ENCODE results near the gene TUSC2.

TUSC2 gene

GRCh38 chr3:50327943-50328691 lies at the start of gene TUSC2:
TSS of gene TUSC2 (minus strand) at chr3:50328223. CDS start at chr3:50328099, 124 bp downstream.
- DNase-seq (ENCODE audit: low read depth, low spot score), result peak; percentile 99

DNA sequence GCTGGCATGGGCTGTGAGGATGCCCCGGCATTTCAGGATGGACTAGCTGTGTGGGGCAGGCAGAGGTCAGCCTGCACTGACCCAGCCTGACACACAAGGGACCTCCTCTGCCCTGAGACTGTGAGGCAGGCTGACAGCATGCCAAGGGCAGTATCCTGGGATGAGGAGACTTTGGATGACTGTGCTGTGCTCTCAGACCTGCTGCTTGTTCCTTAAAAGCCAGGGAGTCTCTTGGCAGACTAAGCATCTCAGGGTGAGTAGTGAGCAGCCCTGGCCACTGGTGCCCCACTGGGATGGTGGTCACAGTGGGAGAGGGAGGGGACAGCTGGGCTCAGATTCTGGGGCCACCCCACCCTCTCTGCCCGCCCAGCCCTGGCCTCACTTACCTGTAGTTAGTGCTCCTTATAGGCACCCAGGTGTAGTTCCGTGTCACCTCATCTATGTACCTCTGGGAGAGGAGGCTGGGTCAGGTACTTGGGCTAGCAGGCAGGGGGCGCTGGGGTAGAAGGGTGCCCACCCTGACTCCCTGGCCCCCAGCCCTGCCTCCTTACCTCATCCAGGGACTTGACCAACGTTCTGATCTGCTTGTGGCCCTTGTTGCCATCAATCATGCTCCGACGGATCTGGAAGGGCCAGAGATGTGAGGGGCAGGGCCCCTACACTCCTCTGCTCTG lies 47.4 kb upstream of the TUSC2 start:
- DNase-seq (ENCODE audit: low read depth, low spot score), result no peak

GRCh38 chr3:50374363-50375257 lies 46.6 kb upstream of the TUSC2 start:
- no peak for DNase-seq (ENCODE audit: low read depth, low spot score)

- DNase-seq (ENCODE audit: low read depth, low spot score), result no peak
These were observed 45.4 kb upstream of the TUSC2 start for GRCh38 chr3:50373146-50374051.

DNA sequence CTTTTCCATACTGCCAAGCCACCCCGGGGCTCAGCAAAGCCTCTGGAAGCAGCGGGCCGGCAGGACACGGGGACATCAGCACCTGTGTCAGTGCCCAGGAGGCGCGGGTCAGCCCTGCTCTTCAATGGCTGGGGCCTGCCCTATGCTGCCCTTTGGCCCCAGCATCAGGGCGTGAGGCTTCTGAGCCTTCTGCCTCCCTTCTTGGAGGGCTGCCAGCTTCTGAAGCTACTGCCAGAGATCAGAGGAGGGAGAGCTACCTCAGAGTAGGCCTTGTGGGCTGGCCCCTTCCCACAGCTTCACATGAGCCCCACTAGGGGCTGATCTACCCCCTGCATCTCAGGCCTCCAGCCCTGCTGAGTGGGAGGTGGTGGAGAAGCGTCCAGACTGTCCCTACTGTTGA lies 44.3 kb upstream of the TUSC2 start:
- peak; percentile 20 for DNase-seq (ENCODE audit: low read depth, low spot score)

DNA sequence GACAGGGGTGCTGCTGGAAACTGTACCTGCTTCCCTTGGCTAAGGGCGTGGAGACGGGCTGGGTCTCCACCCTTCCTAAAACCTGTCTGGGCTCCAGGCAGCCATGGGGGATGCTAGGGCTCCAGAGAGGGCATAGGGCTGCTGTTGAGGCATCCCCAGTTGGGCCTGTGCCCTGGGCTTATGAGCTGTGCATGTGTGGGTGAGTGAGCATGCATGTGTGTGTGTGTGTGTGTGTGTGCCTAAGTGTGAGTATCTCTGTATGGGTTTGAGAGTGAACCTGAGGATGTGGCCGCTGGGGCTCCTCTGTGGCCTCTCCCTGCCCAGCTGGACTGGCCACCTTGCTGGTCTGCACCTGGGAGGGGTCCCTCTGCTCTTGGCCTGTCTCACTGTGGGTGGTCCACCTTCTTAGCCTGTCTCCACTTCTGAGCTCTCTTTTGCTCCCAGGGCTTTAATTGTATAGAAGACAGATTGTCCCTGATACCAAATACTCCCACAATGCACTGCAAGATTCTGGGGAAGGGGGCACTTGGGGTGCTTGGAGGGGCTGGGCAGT lies 43.2 kb upstream of the TUSC2 start:
- DNase-seq (ENCODE audit: low read depth, low spot score), result no peak

DNA sequence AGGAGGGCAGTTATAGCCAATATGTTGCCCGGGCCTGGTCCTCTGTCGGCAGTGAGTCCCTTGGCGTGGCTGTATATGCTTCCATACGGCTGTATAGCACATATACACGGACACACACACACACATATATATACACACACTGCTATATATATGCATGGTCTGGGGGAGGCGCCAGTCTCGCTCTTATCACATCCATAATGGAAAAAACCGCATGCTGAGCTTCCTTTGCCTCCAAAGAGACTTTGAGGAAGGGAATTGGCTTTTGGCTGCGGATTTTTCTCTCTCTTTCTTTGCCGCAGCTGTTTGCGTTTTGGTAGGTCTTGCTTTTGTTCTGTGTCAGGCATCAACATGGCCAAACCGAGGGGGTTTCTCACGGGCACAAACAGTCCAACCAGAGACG lies 42.6 kb upstream of the TUSC2 start:
- no peak for DNase-seq (ENCODE audit: low read depth, low spot score)

DNA sequence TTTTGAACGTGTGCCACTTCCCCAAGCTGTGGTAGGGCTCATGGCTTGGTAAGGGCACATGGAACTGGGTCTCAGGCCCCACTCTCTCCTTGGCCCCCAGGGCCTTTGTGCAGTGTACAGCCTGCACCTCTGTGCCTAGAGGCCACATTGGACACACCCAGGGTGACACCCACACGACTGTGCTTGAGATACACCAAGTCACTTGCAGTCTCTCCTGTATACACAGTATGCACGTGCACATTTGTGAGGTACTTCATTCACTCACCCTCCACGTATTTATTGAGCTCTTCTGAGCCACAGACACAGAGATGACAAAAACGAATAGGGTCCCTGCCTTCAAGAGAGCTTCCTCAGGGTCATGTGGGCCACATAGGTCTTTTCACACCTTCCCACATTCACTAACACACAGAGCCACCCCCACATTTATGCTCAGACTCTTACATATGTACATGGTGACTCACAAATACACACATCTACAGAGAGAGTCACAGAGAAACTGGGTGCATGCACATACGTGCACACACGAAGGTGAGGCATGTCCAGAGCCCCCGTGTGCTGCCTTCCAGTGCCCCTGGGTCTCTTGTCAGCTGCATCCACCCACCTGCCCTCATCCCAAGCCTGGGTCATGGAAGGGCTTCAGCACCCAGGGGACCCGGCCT lies 41.1 kb upstream of the TUSC2 start:
- DNase-seq (ENCODE audit: low read depth, low spot score), result no peak

DNA sequence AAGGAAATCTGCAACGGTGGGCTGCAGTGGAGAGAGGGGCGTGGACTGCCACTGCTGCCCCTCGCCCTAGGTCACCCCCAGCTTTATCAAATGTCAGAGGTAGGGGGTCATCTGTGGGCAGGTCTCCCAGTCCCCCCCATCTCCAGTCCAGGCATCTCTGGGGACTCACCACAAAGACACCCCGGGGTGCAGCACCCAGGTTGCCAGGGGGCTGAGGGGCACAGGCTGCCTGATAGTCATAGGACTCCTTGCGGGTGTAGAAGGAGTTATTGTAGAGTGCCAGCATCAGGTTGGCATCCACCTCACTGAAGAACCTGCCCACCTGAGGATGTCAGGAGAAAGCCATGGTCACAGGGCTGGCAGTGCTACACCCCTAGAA lies 37.8 kb upstream of the TUSC2 start:
- DNase-seq (ENCODE audit: low read depth, low spot score), result no peak

- peak; percentile 80 for DNase-seq (ENCODE audit: low read depth, low spot score)
These were observed 37.2 kb upstream of the TUSC2 start for GRCh38 chr3:50365080-50365841.

GRCh38 chr3:50364573-50365079 lies 36.6 kb upstream of the TUSC2 start:
- DNase-seq (ENCODE audit: low read depth, low spot score), result no peak

DNA sequence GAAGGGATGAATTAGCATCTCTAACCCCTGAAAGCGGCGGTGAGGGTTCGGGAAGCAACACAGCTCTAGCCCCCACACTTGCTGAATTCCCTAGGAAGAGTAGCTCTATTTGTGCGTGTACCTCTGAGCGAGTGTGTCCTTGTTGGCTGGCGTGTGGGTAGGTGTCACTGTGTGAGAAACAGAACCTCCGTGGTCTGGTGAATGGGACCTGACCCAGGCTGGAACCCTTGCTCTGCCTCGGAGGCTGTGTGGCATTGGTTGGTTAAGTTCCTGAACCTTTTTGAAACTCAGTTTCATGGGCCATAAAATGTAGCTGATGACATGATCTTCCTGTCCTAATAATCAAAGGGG lies 31.7 kb upstream of the TUSC2 start:
- DNase-seq (ENCODE audit: low read depth, low spot score), result no peak

DNA sequence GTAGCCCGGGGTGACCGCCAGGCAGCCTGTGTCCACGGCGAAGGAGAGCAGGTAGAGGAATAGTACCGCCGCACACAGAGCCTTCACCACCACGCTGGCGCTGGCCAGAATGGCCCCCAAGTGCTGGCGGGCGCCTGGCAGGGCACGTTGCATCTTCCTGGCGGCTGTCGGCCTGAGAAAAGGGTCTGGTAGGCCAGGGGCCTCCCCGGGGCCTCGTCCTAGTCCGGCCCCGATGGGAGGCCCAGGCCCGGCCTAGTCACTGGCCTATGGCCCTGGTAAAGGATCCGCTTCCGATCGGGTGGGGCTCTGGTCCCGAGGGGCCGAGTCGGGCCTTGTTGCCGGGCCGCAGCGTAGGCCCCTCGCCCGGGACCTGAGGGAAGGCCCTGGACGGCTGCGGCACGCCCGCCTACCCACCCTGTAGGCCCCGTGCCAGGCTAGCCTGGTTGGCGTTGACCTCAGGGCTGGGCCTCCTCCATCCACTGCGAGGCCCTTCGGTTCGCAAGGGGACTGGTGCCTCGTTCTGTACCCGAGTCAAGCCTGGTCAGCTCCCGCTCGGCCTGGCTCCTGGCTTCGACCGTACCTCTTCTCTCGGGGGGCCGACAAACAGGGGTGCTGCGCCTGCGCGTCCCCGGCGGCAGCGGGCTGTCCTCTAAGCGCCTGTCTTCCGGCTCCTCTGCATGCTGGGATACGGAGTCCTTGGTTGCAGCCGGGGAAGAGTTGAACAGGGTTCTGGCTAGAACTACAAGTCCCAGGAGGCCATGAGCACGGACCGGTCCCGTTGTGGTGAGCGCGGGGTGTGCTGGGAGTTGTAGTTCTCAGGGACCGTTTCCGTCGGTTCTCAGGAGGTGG lies 31.1 kb upstream of the TUSC2 start, which contains the start of gene TMEM115:
TSS of gene TMEM115 (minus strand) at position 611 of the 849 bp plus-strand sequence. CDS start at position 153, 458 bp downstream.
- peak; percentile 99 for DNase-seq (ENCODE audit: low read depth, low spot score)

- DNase-seq (ENCODE audit: low read depth, low spot score), result no peak
These were observed 30.4 kb upstream of the TUSC2 start for GRCh38 chr3:50358355-50358910.

GRCh38 chr3:50357481-50357880 lies 29.5 kb upstream of the TUSC2 start:
- DNase-seq (ENCODE audit: low read depth, low spot score), result no peak

GRCh38 chr3:50356553-50356952 lies 28.5 kb upstream of the TUSC2 start:
- no peak for DNase-seq (ENCODE audit: low read depth, low spot score)

- no peak for DNase-seq (ENCODE audit: low read depth, low spot score)
These were observed 28.0 kb upstream of the TUSC2 start for GRCh38 chr3:50355829-50356552.
